Sciatic nerve (tissue), 2 donors: Measurements from ENCODE around the gene IFI30. TPM values are rescaled to one million over a fixed set of nuclear protein-coding genes. Genes with fewer than 3 reads are reported as not detected.
A peak's percentile ranks its signal among the peaks of the same experiment; 100 is the strongest.

Source experiments
- ATAC-seq: fragments of 200-7000 bp; cut with Tn5 transposase; one replicate; pipeline ENCODE4 v1.9.1; 2020; ENCODE audit warnings: mild to moderate bottlenecking, moderate library complexity
- DNase-seq: peaks from one replicate; pipeline ENCODE4 v3.0.0-alpha.2; 2020; ENCODE audit warnings: low spot score
- intact Hi-C: fragments of 100-400 bp; cut with DNase I; formaldehyde crosslinking; loops from one replicate; pipeline ENCODE4 v1.14.2; 2022
- total RNA-seq: library from RNA; stranded (reverse); fragmentation: NEBNext Ultra II Directional; extraction: Animal tissue kit (Norgen Biotek cat#: 25700); gene quantifications from one replicate; pipeline ENCODE4 v1.2.1, GENCODE V29; 2021
- donor health status: DM: no; HTN: no; CAD: no.
- donor health status: DM: no; HTN: no; CAD: no.

The IFI30 gene
- 82.2 TPM for total RNA-seq

- intact Hi-C loops = no loop called here
- peak; percentile 87 for ATAC-seq
- DNase-seq = peak; percentile 85
Observed at GRCh38 chr19:18173572-18174288, at the start of gene IFI30. IFI30 (plus strand) TSS chr19:18173813; CDS start chr19:18173842, 29 bp downstream.

- ATAC-seq (no peak), DNase-seq (no peak)
- intact Hi-C loops = loop anchor here (5.0 kb wide), 1 partner anchor 123 kb away; no protein-coding TSS in a partner anchor
Observed at GRCh38 chr19:18123819-18124218, 49.8 kb upstream of the IFI30 start.

GRCh38 chr19:18126097-18126496 lies 47.5 kb upstream of the IFI30 start:
- ATAC-seq (no peak), DNase-seq (no peak)
- intact Hi-C loops = no loop called here

DNA sequence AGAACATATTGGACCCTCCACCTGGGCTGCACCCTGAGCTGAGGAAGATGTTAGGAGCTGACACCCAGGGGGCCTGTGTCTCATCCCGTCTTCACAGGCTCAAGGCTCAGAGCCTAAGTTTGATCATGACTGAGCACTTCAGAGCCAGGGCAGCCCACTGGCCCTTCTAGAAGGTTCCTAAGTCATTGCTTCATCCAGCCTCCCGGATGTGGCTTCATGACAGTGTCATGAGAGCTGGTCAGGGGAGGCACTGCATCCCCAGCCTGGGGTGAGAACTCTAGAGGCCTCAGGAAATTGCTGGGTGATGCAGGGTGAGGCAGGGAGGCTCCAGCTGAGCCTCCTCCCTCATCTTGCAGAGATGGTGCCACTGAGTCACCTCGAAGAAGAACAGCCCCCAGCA lies 45.6 kb upstream of the IFI30 start:
- DNase-seq (no peak), ATAC-seq (no peak)
- intact Hi-C loops = no loop called here

DNA sequence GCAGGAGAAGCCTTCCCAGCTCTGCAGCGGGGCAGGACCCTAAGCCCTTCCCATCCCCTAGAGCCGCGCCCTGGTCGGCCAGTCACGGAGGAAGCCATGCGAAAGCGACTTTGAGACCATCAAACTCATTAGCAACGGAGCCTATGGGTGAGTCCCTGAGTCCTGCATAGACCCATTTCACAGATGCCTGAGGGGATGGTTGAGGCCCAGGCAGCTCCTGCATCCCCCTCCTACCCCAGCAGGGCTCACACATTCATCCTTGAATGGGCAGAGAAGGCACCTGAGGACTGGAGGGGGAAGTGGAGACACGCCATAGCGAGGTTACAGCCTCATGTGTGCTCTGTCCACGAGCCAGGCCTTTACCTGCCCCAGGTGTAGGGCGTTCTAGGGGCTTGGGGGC lies 44.8 kb upstream of the IFI30 start:
- intact Hi-C loops = no loop called here
- ATAC-seq = no peak
- no peak for DNase-seq

DNA sequence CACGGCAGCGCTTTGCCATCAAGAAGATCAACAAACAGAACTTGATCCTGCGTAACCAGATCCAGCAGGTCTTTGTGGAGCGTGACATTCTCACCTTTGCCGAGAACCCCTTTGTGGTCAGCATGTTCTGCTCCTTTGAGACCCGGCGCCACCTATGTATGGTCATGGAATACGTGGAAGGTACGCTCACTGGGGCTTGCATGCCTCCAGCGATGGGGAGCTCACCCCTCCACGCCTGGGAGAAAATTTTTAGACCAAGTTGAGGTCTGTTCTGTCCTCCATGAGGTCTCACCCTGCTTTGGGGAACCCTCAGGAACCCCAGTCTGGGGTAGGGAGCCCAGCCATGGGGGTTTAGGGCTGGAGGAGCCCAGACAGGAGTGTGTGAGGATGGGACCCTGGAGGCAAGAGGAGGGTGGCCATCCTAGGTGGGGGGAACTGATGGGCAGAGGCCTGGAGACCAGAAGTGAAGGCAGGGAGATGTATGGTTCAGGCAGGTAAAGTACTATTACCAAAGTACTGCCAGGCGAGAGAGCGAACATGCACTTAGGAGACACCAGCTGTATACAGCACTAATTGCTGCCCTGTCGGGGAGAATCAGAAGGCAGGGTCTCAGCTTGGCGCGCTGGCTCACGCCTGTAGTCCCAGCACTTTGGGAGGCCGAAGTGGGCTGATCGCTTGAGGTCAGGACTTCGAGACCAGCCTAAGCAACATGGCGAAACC lies 42.9 kb upstream of the IFI30 start:
- intact Hi-C loops = no loop called here
- no peak for ATAC-seq
- no peak for DNase-seq

GRCh38 chr19:18131841-18132596 lies 41.6 kb upstream of the IFI30 start:
- ATAC-seq (no peak), DNase-seq (no peak)
- intact Hi-C loops = no loop called here

DNA sequence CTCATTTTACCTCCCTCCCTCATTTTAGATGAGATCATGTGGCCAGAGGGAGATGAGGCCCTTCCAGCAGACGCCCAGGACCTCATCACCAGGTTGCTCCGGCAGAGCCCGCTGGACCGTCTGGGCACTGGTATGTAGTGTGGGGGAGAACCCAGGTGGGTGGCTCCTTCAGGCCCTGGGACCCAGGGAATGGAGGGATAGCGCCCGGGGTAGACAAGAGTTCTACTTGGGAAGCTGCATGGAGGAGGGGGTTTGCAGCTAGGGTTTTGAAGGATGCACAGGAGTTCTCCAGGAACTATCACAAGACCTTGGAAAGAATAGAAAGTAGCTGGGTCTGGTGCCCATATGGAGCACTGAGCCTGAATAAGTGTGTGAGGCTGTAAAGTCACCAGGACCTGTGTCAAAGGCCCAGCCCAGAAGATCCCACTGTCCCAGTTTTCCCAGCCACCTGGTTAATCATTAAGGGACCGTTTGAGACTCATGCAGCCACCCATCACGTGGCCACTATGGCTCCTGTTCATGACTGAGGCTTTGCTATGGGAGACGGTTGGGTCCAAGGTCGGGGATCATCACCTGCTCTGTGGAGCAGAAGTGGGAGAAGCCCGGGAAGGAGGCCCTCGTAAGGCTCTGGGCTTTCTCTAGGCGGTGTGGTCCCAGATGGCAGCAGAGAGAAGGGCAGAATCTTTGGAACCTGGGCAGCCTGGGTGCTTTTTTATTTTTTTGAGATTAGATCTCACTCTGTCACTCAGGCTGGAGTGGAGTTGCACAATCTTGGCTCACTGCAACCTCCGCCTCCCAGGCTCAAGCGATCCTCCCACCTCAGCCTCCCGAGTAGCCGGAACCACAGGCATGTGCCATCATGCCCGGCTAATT lies 37.7 kb upstream of the IFI30 start:
- intact Hi-C loops = no loop called here
- ATAC-seq = no peak
- no peak for DNase-seq

GRCh38 chr19:18137242-18137641 lies 36.4 kb upstream of the IFI30 start:
- intact Hi-C loops = no loop called here
- ATAC-seq = no peak
- DNase-seq = no peak

DNA sequence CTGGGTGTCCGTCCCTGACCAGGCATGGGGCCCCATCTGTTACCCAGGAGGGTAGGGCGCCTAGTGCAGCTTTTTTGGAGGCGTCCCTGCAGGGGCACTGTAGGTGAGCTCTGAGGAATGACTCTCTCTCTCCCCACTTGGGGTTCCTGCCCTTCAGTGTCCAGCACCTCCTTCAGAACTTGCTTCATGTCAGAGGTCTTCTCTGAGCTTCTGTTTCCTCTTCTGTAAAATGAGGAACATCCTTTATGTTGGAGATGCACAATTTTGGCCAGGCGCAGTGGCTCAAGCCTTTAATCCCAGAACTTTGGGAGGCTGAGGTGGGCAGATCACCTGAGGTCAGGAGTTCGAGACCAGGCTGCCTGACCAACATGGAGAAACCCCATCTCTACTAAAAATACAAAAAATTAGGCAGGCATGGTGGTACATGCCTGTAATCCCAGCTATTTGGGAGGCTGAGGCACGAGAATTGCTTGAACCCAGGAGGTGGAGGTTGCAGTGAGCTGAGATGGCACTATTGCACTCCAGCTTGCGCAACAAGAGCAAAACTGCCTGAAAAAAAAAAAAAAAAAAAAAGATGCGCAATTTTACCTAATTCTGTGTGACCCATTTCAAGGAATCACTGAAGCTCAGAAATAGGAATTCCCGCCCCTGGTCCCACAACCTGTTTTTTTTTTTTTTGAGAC lies 35.8 kb upstream of the IFI30 start:
- intact Hi-C loops = no loop called here
- ATAC-seq (no peak), DNase-seq (no peak)

GRCh38 chr19:18140473-18140872 lies 33.1 kb upstream of the IFI30 start:
- intact Hi-C loops = no loop called here
- no peak for DNase-seq
- ATAC-seq = no peak

DNA sequence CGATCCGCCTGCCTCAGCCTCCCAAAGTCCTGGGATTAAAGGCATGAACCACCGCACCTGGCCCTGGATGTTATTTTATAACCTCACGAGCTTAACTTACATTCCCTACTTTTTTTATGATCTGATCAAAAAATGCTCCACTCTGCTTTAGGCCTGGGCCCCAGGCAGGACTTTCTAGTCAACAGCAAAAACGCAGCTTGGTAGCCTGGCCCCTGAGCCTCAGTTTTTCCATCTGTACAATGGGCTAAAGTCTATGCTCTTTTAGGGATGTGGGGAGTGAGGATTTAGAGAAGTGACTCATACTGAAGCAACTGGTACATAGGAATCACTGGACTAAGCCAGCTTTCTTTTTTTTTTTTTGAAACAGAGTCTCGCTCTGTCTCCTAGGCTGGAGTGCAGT lies 32.6 kb upstream of the IFI30 start:
- DNase-seq (no peak), ATAC-seq (no peak)
- intact Hi-C loops = no loop called here

DNA sequence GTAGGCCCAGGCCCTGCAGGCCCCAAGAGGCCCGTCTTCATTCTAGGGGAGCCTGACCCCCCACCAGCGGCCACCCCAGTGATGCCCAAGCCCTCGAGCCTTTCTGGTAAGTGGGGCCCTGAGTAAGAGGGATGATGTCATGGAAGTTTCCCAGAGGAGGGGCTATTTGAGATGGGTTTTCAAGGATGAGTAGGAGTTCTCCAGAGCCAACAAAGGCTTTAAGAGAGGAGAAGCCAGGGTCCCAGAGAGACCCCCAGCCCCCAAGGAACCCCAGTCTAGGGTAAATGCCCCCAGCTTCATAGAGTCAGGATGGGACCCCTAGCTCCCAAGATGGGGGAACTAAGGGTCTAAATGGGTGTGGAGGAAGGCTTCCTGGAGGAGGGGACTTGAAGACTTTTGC lies 29.7 kb upstream of the IFI30 start:
- no peak for DNase-seq
- intact Hi-C loops = no loop called here
- no peak for ATAC-seq

- intact Hi-C loops = no loop called here
- ATAC-seq = no peak
- no peak for DNase-seq
Observed at GRCh38 chr19:18144361-18144760, 29.3 kb upstream of the IFI30 start.

GRCh38 chr19:18144906-18145305 lies 28.7 kb upstream of the IFI30 start:
- no peak for ATAC-seq
- intact Hi-C loops = no loop called here
- DNase-seq = no peak

DNA sequence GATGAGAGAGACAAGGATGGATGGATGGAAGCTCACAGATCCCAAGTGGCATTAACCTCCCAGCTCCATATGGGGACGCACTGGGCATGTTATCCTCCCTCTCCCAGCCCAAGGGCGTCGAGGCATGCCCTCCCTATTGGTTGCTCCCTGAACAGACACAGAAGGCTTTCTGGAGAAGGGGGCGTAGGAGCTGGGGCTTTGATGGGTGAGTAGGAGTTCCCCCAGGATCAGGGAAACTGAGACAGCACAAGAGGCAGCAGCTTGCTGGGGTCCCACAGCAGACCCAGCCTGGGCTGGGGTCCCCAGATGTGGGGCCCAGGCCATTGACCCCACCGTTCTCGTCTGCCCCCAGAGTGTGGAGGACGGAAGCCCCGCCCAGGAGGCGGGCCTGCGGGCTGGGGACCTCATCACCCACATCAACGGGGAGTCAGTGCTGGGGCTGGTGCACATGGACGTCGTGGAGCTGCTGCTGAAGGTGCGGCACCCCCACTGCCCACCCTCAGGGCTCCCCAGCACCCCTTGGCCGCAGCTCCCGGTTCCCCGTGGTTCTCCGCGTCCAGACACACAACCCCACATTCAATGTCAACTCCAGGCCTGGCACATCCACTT lies 28.1 kb upstream of the IFI30 start:
- no peak for ATAC-seq
- intact Hi-C loops = no loop called here
- DNase-seq = no peak

DNA sequence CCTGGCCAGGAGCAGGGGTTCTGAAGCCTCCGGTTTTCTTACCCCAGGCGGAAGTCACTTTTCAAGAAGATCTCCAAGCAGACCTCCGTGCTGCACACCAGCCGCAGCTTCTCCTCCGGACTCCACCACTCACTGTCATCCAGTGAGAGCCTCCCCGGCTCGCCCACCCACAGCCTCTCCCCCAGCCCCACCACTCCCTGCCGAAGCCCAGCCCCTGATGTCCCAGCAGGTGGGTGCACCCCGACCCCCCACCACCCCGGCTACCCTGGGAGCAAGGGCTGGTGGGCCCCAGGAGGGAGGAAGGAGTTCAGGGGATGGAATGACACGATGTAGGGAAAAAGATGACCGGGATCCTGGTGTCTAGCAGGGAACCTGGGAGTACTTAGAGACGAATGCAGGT lies 26.2 kb upstream of the IFI30 start:
- DNase-seq = no peak
- ATAC-seq = no peak
- intact Hi-C loops = no loop called here

DNA sequence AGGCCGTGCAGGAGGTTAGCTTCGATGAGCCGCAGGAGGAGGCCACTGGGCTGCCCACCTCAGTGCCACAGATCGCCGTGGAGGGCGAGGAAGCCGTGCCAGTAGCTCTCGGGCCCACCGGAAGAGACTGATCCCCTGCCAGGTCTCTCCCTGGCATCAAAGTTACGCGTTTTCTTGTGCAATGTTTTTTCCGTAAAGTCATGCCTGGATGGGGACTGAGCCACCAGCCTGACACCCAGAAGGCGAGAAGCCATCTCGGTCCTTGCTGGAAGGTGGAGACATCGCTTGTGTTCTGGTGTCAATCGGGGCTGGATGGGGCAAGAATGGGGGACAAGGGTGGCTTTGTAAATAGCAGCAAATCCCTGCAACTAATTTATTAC lies 24.0 kb upstream of the IFI30 start:
- intact Hi-C loops = no loop called here
- DNase-seq (no peak), ATAC-seq (no peak)
